GM21717 (cell line): ENCODE results near the gene KCNJ13.
"Not testable (repeated sequence)": the region's sequence is repeated elsewhere in the genome, so short reads cannot be mapped to it uniquely, and the experiment has no call there.

ENCODE experiments used
- ATAC-seq: cut with Tn5 transposase; IDR thresholded peaks from one replicate; pipeline ENCODE4 v1.9.1; 2021; ENCODE audit warnings: mild to moderate bottlenecking, moderate library complexity; ENCODE audit not compliant: unreplicated experiment

KCNJ13 gene

GRCh38 chr2:232770207-232770606 lies 6.2 kb downstream of the KCNJ13 start:
- no peak for ATAC-seq

- ATAC-seq = no peak
Measured at GRCh38 chr2:232767866-232768265, 8.5 kb downstream of the KCNJ13 start.

GRCh38 chr2:232761301-232761907 lies 15.0 kb downstream of the KCNJ13 start:
- ATAC-seq = no peak

- ATAC-seq = no peak
Measured at GRCh38 chr2:232757905-232758304, 18.5 kb downstream of the KCNJ13 start.

GRCh38 chr2:232750135-232750671 lies 26.2 kb downstream of the KCNJ13 start:
- no peak for ATAC-seq

GRCh38 chr2:232749331-232749730 lies 27.0 kb downstream of the KCNJ13 start:
- ATAC-seq = no peak

- no peak for ATAC-seq
Measured at GRCh38 chr2:232748038-232748437, 28.3 kb downstream of the KCNJ13 start.

- no peak for ATAC-seq
Measured at GRCh38 chr2:232744963-232745362, 31.4 kb downstream of the KCNJ13 start.

- no peak for ATAC-seq
Measured at GRCh38 chr2:232741972-232742371, 34.4 kb downstream of the KCNJ13 start.

- ATAC-seq = no peak
Measured at GRCh38 chr2:232741294-232741693, 35.1 kb downstream of the KCNJ13 start.

- ATAC-seq = no peak
Measured at GRCh38 chr2:232731470-232731869, 44.9 kb downstream of the KCNJ13 start.

- ATAC-seq = no peak
Measured at GRCh38 chr2:232728785-232729184, 47.6 kb downstream of the KCNJ13 start.

- no peak for ATAC-seq
Measured at GRCh38 chr2:232723027-232723426, 53.3 kb downstream of the KCNJ13 start.

- ATAC-seq = no peak
Measured at GRCh38 chr2:232721882-232722281, 54.5 kb downstream of the KCNJ13 start.

- ATAC-seq = no peak
Measured at GRCh38 chr2:232721261-232721660, 55.1 kb downstream of the KCNJ13 start.

- not testable (repeated sequence) for ATAC-seq
Measured at GRCh38 chr2:232720056-232720455, 56.3 kb downstream of the KCNJ13 start.
